HCT116 (cell line): ENCODE measurements around the gene CGRRF1. TPM values are rescaled to one million over a fixed set of nuclear protein-coding genes. Genes with fewer than 3 reads are reported as not detected.

Source experiments
- ATAC-seq: fragments of 200-7000 bp; cut with Tn5 transposase; 2 replicates; pipeline ENCODE4 v1.9.1; 2020; ENCODE audit warnings: mild to moderate bottlenecking, moderate library complexity
- BruUV-seq: library from RNA; stranded (reverse); fragments of 400-500 nt; replicated peaks from 2 replicates; lab custom pipeline; 2021; lab: Mats Ljungman, UMichigan
- CTCF ChIA-PET: fragments of 300-600 bp; sonication (Branson Sonifier 250); formaldehyde crosslinking; loops from one replicate; lab custom pipeline; 2021; ENCODE audit warnings: antibody characterized with exemption; lab: Charles Lee
- POLR2A ChIA-PET: fragments of 300-600, 350-600 bp; sonication (Branson Sonifier 250); formaldehyde crosslinking; loops from one replicate; lab custom pipeline; 2021; ENCODE audit warnings: antibody characterized with exemption; lab: Charles Lee
- RAD21 ChIA-PET, 2 experiments: fragments of 300-600 bp; sonication (Branson Sonifier 250); formaldehyde crosslinking; loops; one replicate each; lab custom pipeline; 2023; ENCODE audit warnings: low total read pairs in 2 of 2; ENCODE audit not compliant: uncharacterized antibody in 2 of 2, unreplicated experiment in 2 of 2, low non-redundant PET in 1 of 2; lab: Charles Lee
- DNase-seq: peaks from one replicate; pipeline ENCODE4 v3.0.0-alpha.2; 2010; ENCODE audit warnings: low read depth, low spot score
- H2AFZ ChIP-seq: fragments of 200-600 bp; shearing (Covaris generic), sonication (generic); 2 replicates; pipeline ENCODE4 v1.6.1; 2017; ENCODE audit warnings: low read depth, mixed run types, mixed read lengths, antibody characterized with exemption, low read length; ENCODE audit not compliant: poor library complexity, severe bottlenecking
- H3K27ac ChIP-seq: 2 replicates; pipeline ENCODE4 v1.5.1; 2012; ENCODE audit warnings: low read depth, low read length
- H3K27me3 ChIP-seq: fragments of 200-600 bp; sonication (generic); 2 replicates; pipeline ENCODE4 v1.6.1; 2016; ENCODE audit warnings: mixed run types, low read length, mixed read lengths; ENCODE audit not compliant: insufficient read depth
- H3K36me3 ChIP-seq, 2 experiments: fragments of 200-500 bp in 1 of 2; fragments of 200-600 bp in 1 of 2; sonication (Bioruptor generic) in 1 of 2; sonication (generic) in 1 of 2; 2 replicates each; pipeline versions ENCODE4 v1.5.1 to v1.6.1; 2014 to 2016; ENCODE audit warnings: low read length in 2 of 2, inconsistent platforms in 1 of 2, mixed read lengths in 1 of 2, mixed run types in 1 of 2; ENCODE audit not compliant: insufficient read depth in 2 of 2, control insufficient read depth in 1 of 2
- H3K4me1 ChIP-seq, 2 experiments: fragments of 200-600 bp in 1 of 2; sonication (generic) in 1 of 2; 2 replicates each; pipeline versions ENCODE4 v1.5.1 to v1.6.1; 2012 to 2017; ENCODE audit warnings: low read length in 2 of 2, inconsistent platforms in 1 of 2, mild to moderate bottlenecking in 1 of 2, mixed read lengths in 1 of 2, mixed run types in 1 of 2, moderate library complexity in 1 of 2; ENCODE audit not compliant: insufficient read depth in 2 of 2, control insufficient read depth in 1 of 2
- H3K4me2 ChIP-seq: fragments of 200-600 bp; sonication (generic); 2 replicates; pipeline ENCODE4 v1.6.1; 2017; ENCODE audit warnings: mixed run types, low read length, mixed read lengths
- H3K4me3 ChIP-seq, 2 experiments: fragments of 200-600 bp in 1 of 2; sonication (generic) in 1 of 2; replicated peaks in 1 of 2; 2 replicates each; pipeline ENCODE4 v1.5.1; 2011 to 2016; ENCODE audit warnings: low read length in 2 of 2, control low read depth in 1 of 2, low read depth in 1 of 2, mild to moderate bottlenecking in 1 of 2, mixed read lengths in 1 of 2, mixed run types in 1 of 2
- H3K79me2 ChIP-seq: fragments of 200-600 bp; sonication (generic); 2 replicates; pipeline ENCODE4 v1.6.1; 2017; ENCODE audit warnings: mild to moderate bottlenecking, mixed run types, low read length, moderate library complexity, mixed read lengths; ENCODE audit not compliant: insufficient read depth
- H3K9ac ChIP-seq: fragments of 200-600 bp; sonication (generic); 2 replicates; pipeline ENCODE4 v1.6.1; 2016; ENCODE audit warnings: low read length, mixed read lengths
- H3K9me2 ChIP-seq: fragments of 200-600 bp; sonication (generic), shearing (Covaris generic); 2 replicates; pipeline ENCODE4 v1.6.1; 2017; ENCODE audit warnings: mixed run types, mild to moderate bottlenecking, moderate library complexity; ENCODE audit not compliant: insufficient read depth
- H3K9me3 ChIP-seq, 2 experiments: fragments of 200-500 bp in 1 of 2; fragments of 200-600 bp in 1 of 2; sonication (Bioruptor generic) in 1 of 2; sonication (generic) in 1 of 2; 2 replicates each; pipeline ENCODE4 v1.6.1; 2014 to 2017; ENCODE audit warnings: low read length in 2 of 2, mixed read lengths in 2 of 2, inconsistent platforms in 1 of 2, low read depth in 1 of 2, mild to moderate bottlenecking in 1 of 2, mixed run types in 1 of 2, moderate library complexity in 1 of 2; ENCODE audit not compliant: control insufficient read depth in 1 of 2, insufficient read depth in 1 of 2
- H4K20me1 ChIP-seq: fragments of 200-600 bp; sonication (generic), shearing (Covaris generic); 2 replicates; pipeline ENCODE4 v1.6.1; 2017; ENCODE audit warnings: mixed run types, mild to moderate bottlenecking, moderate library complexity; ENCODE audit not compliant: insufficient read depth
- ATF3 ChIP-seq: IDR thresholded peaks from 2 replicates; pipeline ENCODE4 v1.6.1; 2012
- RAD21 ChIP-seq: IDR thresholded peaks from 2 replicates; pipeline ENCODE4 v1.6.1; 2012; ENCODE audit warnings: low read depth, mild to moderate bottlenecking
- REST ChIP-seq: IDR thresholded peaks from 2 replicates; pipeline ENCODE4 v1.6.1; 2012; ENCODE audit warnings: low read depth
- SIN3A ChIP-seq: IDR thresholded peaks from 2 replicates; pipeline ENCODE4 v1.6.1; 2012; ENCODE audit warnings: low read depth
- SP1 ChIP-seq: IDR thresholded peaks from 2 replicates; pipeline ENCODE4 v1.6.1; 2012; ENCODE audit warnings: low read depth
- TCF7L2 ChIP-seq: IDR thresholded peaks from 2 replicates; pipeline ENCODE4 v1.7.0; 2011; ENCODE audit warnings: borderline replicate concordance, inconsistent platforms; ENCODE audit not compliant: insufficient read depth, insufficient read length; ENCODE audit errors: extremely low read depth
- YY1 ChIP-seq: IDR thresholded peaks from 2 replicates; pipeline ENCODE4 v1.6.1; 2011; ENCODE audit warnings: low read length, low read depth, moderate library complexity, mild to moderate bottlenecking; ENCODE audit not compliant: insufficient replicate concordance; ENCODE audit errors: extremely low read depth
- ZFX ChIP-seq: fragments of 450-650 bp; IDR thresholded peaks from 2 replicates; pipeline ENCODE4 v1.6.1; 2017
- intact Hi-C: fragments of 100-400 bp; cut with micrococcal nuclease; formaldehyde crosslinking; loops from 2 replicates; pipeline ENCODE4 v1.10.0; 2022
- total RNA-seq: library from RNA; stranded (reverse); gene quantifications from one replicate; pipeline ENCODE4 v1.2.1, GENCODE V29; 2021; ENCODE audit not compliant: unreplicated experiment
- TF ChIP-seq, protein P1 (sequence below): IDR thresholded peaks from 2 replicates; pipeline ENCODE4 v1.6.1; 2012

Gene CGRRF1
- total RNA-seq, 1 experiment from 2014 or later: 15.9 TPM

GRCh38 chr14:54516709-54517108 lies 7.0 kb downstream of the CGRRF1 start:
- Histone ChIP-seq H4K20me1 (no peaks in the 10 kb centered on the region), H3K27ac (no peak overlapping the region), H3K4me1 (no peaks in the 10 kb centered on the region), H3K27me3 (no peaks in the 10 kb centered on the region)
- TF ChIP-seq SP1 (no peak), ATF3 (no peak), RAD21 (no peak), TCF7L2 (no peak), REST (no peak), SIN3A (no peak), YY1 (no peak), ZFX (no peak)
- TF ChIP-seq, protein P1, sequence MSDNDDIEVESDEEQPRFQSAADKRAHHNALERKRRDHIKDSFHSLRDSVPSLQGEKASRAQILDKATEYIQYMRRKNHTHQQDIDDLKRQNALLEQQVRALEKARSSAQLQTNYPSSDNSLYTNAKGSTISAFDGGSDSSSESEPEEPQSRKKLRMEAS: no peak
- TF ChIP-seq, all 23 proteins: peak for 0
- ChIA-PET RAD21 (no interaction called here), CTCF (no interaction called here), POLR2A (no interaction called here)
- 0 out of 4 replicates have a peak, but pooled peaks cover 0 to 3% of the 10 kb centered on the region in 2 experiments for H3K36me3 ChIP-seq
- DNase-seq (no peak), ATAC-seq (no peak)
- no TSS peak for BruUV-seq
- no peaks in the 10 kb centered on the region for H3K9me2 ChIP-seq
- intact Hi-C loops: no loop called here
- no peak overlapping the region for H3K4me3 ChIP-seq
- H3K9me3 ChIP-seq: peaks cover 4 to 5% of the 10 kb centered on the region in 2 experiments; a peak in 1 of 4 replicates
- no peak overlapping the region for H2AFZ ChIP-seq
- H3K9ac ChIP-seq: no peak overlapping the region
- no peak overlapping the region for H3K4me2 ChIP-seq
- no peaks in the 10 kb centered on the region; the same call in none of the 2 replicates for H3K79me2 ChIP-seq
